SK-N-SH treated with all-trans-retinoic acid at 6 μM for 48 hours (cell line): ENCODE data around the gene ADD1.

Source experiments
- ATAC-seq: fragments of 200-7000 bp; cut with Tn5 transposase; 3 replicates; pipeline ENCODE4 v1.9.1; 2020; ENCODE audit warnings: mild to moderate bottlenecking, moderate library complexity
- ARNTL ChIP-seq: fragments of 450-650 bp; formaldehyde crosslinking; IDR thresholded peaks from 2 replicates; pipeline ENCODE4 v1.5.0; 2020; ENCODE audit warnings: low read depth, mild to moderate bottlenecking, moderate library complexity, borderline replicate concordance
- BACH2 ChIP-seq: fragments of 250-450 bp; sonication (Bioruptor Pico); IDR thresholded peaks from 2 replicates; pipeline ENCODE4 v1.9.0; 2021; ENCODE audit warnings: mild to moderate bottlenecking, borderline replicate concordance
- CREB5 ChIP-seq: fragments of 250-450 bp; sonication (Bioruptor Pico); IDR thresholded peaks from 2 replicates; pipeline ENCODE4 v1.5.1; 2020; ENCODE audit warnings: low read depth, mild to moderate bottlenecking, moderate library complexity
- CSDC2 ChIP-seq: fragments of 250-450 bp; sonication (Bioruptor Pico); IDR thresholded peaks from 2 replicates; pipeline ENCODE4 v1.5.0; 2020; ENCODE audit warnings: mild to moderate bottlenecking, moderate library complexity
- CSRNP3 ChIP-seq: fragments of 250-450 bp; sonication (Bioruptor Pico); IDR thresholded peaks from 2 replicates; pipeline ENCODE4 v1.5.1; 2021; ENCODE audit warnings: mild to moderate bottlenecking, moderate library complexity
- ESRRG ChIP-seq: fragments of 250-450 bp; sonication (Bioruptor Pico); IDR thresholded peaks from 2 replicates; pipeline ENCODE4 v1.6.1; 2021; ENCODE audit warnings: mild to moderate bottlenecking
- GLIS3 ChIP-seq: fragments of 250-450 bp; sonication (Bioruptor Pico); IDR thresholded peaks from 2 replicates; pipeline ENCODE4 v1.5.0; 2020; ENCODE audit warnings: mild to moderate bottlenecking, moderate library complexity
- ISL1 ChIP-seq: fragments of 250-450 bp; sonication (Bioruptor Pico); IDR thresholded peaks from 2 replicates; pipeline ENCODE4 v2.1.2; 2022; ENCODE audit warnings: mild to moderate bottlenecking, moderate library complexity
- PPARA ChIP-seq: fragments of 250-450 bp; sonication (Bioruptor Pico); IDR thresholded peaks from 2 replicates; pipeline ENCODE4 v1.5.0; 2020; ENCODE audit warnings: mild to moderate bottlenecking, borderline replicate concordance
- RARB ChIP-seq: fragments of 250-450 bp; sonication (Bioruptor Pico); IDR thresholded peaks from 2 replicates; pipeline ENCODE4 v1.8.0; 2021; ENCODE audit warnings: mild to moderate bottlenecking, moderate library complexity
- SNAI2 ChIP-seq: fragments of 250-450 bp; sonication (Bioruptor Pico); IDR thresholded peaks from 2 replicates; pipeline ENCODE4 v1.5.0; 2020; ENCODE audit warnings: mild to moderate bottlenecking, moderate library complexity
- TCF4 ChIP-seq: fragments of 250-450 bp; sonication (Bioruptor Pico); IDR thresholded peaks from 2 replicates; pipeline ENCODE4 v1.8.0; 2021; ENCODE audit warnings: mild to moderate bottlenecking, moderate library complexity, borderline replicate concordance
- TOX ChIP-seq: fragments of 250-450 bp; sonication (Bioruptor Pico); IDR thresholded peaks from 2 replicates; pipeline ENCODE4 v1.8.0; 2021; ENCODE audit warnings: mild to moderate bottlenecking, moderate library complexity, borderline replicate concordance
- ZC3H10 ChIP-seq: fragments of 250-450 bp; sonication (Bioruptor Pico); IDR thresholded peaks from 2 replicates; pipeline ENCODE4 v1.5.1; 2021; ENCODE audit warnings: mild to moderate bottlenecking, moderate library complexity
- ZFP3 ChIP-seq: fragments of 250-450 bp; sonication (Bioruptor Pico); IDR thresholded peaks from 2 replicates; pipeline ENCODE4 v1.5.0; 2020; ENCODE audit warnings: mild to moderate bottlenecking, moderate library complexity
- ZFP30 ChIP-seq: fragments of 450-650 bp; formaldehyde crosslinking; IDR thresholded peaks from 2 replicates; pipeline ENCODE4 v1.5.0; 2022; ENCODE audit warnings: mild to moderate bottlenecking, moderate library complexity
- ZNF565 ChIP-seq: fragments of 450-650 bp; formaldehyde crosslinking; conservative IDR thresholded peaks from 2 replicates; pipeline ENCODE4 v1.5.0; 2020; ENCODE audit warnings: low read depth, mild to moderate bottlenecking, moderate library complexity
- ZNF8 ChIP-seq: fragments of 450-650 bp; formaldehyde crosslinking; IDR thresholded peaks from 2 replicates; pipeline ENCODE4 v1.5.0; 2020; ENCODE audit warnings: mild to moderate bottlenecking, moderate library complexity
- TF ChIP-seq, protein P1 (sequence below): fragments of 250-450 bp; sonication (Bioruptor Pico); IDR thresholded peaks from 2 replicates; pipeline ENCODE4 v1.8.0; 2020; ENCODE audit warnings: mild to moderate bottlenecking, moderate library complexity, borderline replicate concordance
- TF ChIP-seq, protein P2 (sequence below): fragments of 250-450 bp; sonication (Bioruptor Pico); IDR thresholded peaks from 2 replicates; pipeline ENCODE4 v1.5.0; 2020; ENCODE audit warnings: mild to moderate bottlenecking, moderate library complexity
- TF ChIP-seq, protein P3 (sequence below): fragments of 250-450 bp; sonication (Bioruptor Pico); IDR thresholded peaks from 2 replicates; pipeline ENCODE4 v1.8.0; 2021; ENCODE audit warnings: low read depth, mild to moderate bottlenecking, moderate library complexity, borderline replicate concordance

ADD1 gene

GRCh38 chr4:2934813-2935761 is 91.4 kb downstream of the ADD1 start (continued):
- TF ChIP-seq RARB (no peak), SNAI2 (CRISPR knock-in tag) (no peak), CREB5 (CRISPR knock-in tag) (no peak), BACH2 (no peak)

DNA sequence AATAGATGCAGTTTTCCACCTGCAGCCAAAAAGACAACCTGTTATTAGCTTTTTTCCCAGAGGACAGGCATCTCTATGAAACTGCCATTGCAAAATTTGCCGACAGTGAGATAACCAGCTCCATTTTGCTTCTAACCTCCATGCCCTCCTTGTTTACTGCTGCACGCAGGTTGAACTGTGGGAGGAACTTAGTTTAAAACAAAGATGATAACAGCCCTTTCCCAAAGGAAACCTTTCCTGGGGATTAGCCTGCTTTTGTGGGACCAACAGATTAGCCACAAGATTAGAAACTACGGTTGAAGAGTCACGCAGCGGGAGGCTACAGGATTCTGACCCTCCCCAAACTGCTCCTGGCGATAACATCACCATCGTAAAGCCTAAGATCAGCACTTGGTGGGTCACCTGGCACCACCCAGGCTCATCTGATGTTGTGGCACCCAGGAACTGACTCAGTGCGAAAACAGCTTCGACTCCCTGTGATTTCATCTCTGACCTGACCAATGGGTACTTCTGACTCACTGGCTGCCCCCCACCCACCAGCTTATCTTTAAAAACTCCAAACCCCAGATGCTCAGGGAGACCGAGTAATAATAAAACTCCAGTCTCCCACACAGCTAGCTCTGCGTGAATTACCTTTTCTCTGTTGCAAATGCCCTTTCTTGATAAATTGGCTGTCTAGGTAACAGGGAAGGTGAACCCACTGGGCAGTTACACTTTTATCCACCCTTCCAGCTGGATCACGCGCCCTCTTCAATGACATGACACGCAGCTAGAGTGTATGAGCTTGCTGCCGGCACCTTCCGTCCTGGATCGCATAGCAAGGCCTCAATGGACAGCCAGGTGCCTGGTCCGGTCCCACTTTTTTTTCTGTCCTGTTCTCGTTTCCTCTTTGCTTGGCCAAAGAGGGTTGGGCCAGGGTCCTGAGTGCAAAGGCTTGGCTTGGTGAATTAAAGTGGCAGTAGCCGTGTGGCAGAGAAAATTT is 92.4 kb downstream of the ADD1 start:
- no peak for ATAC-seq
- TF ChIP-seq ARNTL (no peak), ZNF8 (CRISPR knock-in tag) (no peak), ZFP30 (CRISPR knock-in tag) (no peak), CSDC2 (no peak), PPARA (CRISPR knock-in tag) (no peak), ISL1 (CRISPR knock-in tag) (no peak), RARB (no peak), ZC3H10 (no peak), ZFP3 (no peak)
- TF ChIP-seq, protein P1, sequence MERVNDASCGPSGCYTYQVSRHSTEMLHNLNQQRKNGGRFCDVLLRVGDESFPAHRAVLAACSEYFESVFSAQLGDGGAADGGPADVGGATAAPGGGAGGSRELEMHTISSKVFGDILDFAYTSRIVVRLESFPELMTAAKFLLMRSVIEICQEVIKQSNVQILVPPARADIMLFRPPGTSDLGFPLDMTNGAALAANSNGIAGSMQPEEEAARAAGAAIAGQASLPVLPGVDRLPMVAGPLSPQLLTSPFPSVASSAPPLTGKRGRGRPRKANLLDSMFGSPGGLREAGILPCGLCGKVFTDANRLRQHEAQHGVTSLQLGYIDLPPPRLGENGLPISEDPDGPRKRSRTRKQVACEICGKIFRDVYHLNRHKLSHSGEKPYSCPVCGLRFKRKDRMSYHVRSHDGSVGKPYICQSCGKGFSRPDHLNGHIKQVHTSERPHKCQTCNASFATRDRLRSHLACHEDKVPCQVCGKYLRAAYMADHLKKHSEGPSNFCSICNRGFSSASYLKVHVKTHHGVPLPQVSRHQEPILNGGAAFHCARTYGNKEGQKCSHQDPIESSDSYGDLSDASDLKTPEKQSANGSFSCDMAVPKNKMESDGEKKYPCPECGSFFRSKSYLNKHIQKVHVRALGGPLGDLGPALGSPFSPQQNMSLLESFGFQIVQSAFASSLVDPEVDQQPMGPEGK (CRISPR knock-in tag): no peak
- TF ChIP-seq, protein P2, sequence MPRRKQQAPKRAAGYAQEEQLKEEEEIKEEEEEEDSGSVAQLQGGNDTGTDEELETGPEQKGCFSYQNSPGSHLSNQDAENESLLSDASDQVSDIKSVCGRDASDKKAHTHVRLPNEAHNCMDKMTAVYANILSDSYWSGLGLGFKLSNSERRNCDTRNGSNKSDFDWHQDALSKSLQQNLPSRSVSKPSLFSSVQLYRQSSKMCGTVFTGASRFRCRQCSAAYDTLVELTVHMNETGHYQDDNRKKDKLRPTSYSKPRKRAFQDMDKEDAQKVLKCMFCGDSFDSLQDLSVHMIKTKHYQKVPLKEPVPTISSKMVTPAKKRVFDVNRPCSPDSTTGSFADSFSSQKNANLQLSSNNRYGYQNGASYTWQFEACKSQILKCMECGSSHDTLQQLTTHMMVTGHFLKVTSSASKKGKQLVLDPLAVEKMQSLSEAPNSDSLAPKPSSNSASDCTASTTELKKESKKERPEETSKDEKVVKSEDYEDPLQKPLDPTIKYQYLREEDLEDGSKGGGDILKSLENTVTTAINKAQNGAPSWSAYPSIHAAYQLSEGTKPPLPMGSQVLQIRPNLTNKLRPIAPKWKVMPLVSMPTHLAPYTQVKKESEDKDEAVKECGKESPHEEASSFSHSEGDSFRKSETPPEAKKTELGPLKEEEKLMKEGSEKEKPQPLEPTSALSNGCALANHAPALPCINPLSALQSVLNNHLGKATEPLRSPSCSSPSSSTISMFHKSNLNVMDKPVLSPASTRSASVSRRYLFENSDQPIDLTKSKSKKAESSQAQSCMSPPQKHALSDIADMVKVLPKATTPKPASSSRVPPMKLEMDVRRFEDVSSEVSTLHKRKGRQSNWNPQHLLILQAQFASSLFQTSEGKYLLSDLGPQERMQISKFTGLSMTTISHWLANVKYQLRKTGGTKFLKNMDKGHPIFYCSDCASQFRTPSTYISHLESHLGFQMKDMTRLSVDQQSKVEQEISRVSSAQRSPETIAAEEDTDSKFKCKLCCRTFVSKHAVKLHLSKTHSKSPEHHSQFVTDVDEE (CRISPR knock-in tag): no peak
- TF ChIP-seq, protein P3, sequence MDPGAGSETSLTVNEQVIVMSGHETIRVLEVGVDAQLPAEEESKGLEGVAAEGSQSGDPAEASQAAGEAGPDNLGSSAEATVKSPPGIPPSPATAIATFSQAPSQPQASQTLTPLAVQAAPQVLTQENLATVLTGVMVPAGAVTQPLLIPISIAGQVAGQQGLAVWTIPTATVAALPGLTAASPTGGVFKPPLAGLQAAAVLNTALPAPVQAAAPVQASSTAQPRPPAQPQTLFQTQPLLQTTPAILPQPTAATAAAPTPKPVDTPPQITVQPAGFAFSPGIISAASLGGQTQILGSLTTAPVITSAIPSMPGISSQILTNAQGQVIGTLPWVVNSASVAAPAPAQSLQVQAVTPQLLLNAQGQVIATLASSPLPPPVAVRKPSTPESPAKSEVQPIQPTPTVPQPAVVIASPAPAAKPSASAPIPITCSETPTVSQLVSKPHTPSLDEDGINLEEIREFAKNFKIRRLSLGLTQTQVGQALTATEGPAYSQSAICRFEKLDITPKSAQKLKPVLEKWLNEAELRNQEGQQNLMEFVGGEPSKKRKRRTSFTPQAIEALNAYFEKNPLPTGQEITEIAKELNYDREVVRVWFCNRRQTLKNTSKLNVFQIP: no peak

DNA sequence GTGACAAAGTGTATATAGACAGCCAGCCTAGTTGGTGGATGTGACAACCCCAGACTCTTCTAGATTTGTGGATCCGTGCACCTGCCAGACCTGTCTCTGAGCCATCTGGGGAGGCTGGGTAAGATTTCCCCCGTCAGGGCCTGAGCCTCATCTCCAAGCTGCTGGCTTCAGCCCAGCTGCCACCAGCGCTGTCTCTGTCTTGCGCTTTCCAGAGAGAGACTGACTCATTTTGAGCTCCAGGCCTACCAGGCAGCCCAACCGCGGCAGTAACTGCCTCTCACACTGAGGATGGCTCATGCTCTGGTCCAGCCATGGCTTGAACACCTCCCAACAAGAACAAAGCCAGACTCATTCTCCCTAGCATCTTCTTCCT is 93.1 kb downstream of the ADD1 start:
- peak; percentile 4; the same call in 1 of the 3 replicates for ATAC-seq
- TF ChIP-seq BACH2 (no peak), PPARA (CRISPR knock-in tag) (no peak), ESRRG (CRISPR knock-in tag) (no peak), CSRNP3 (CRISPR knock-in tag) (no peak), ZFP30 (CRISPR knock-in tag) (no peak), GLIS3 (CRISPR knock-in tag) (no peak), ZNF8 (CRISPR knock-in tag) (no peak), ISL1 (CRISPR knock-in tag) (no peak), ZNF565 (CRISPR knock-in tag) (no peak), ZC3H10 (no peak), TCF4 (CRISPR knock-in tag) (no peak), TOX (CRISPR knock-in tag) (no peak), CREB5 (CRISPR knock-in tag) (no peak), RARB (no peak), SNAI2 (CRISPR knock-in tag) (no peak)
- TF ChIP-seq, protein P3: no peak
